HL-60 (cell line): Measurements from ENCODE around the gene TLK2.

Source experiments
- DNase-seq, 2 experiments: peaks; one replicate each; pipeline ENCODE4 v3.0.0-alpha.2; 2010 to 2020; ENCODE audit warnings: low read depth in 1 of 2, low spot score in 1 of 2
- H3K27ac ChIP-seq: fragments of 250-450 bp; sonication (Bioruptor Pico); replicated peaks from 2 replicates; pipeline ENCODE4 v1.5.1; 2020; ENCODE audit warnings: mild to moderate bottlenecking, moderate library complexity
- H3K27me3 ChIP-seq: fragments of 250-450 bp; sonication (Bioruptor Pico); 2 replicates; pipeline ENCODE4 v1.5.1; 2021; ENCODE audit warnings: mild to moderate bottlenecking, moderate library complexity; ENCODE audit not compliant: insufficient read depth, poor library complexity, severe bottlenecking
- H3K4me3 ChIP-seq: replicated peaks from 2 replicates; pipeline ENCODE4 v1.5.1; 2011; ENCODE audit warnings: mild to moderate bottlenecking, control low read depth, low read length; ENCODE audit not compliant: insufficient read depth
- CTCF ChIP-seq: IDR thresholded peaks from one replicate; pipeline ENCODE4 v1.5.1; 2011; ENCODE audit warnings: low read length, control low read depth, inconsistent platforms; ENCODE audit not compliant: insufficient read depth
- GABPA ChIP-seq: IDR thresholded peaks from 2 replicates; pipeline ENCODE4 v1.6.1; 2012; ENCODE audit warnings: low read depth
- POLR2AphosphoS5 ChIP-seq: IDR thresholded peaks from 2 replicates; pipeline ENCODE4 v1.6.1; 2012; ENCODE audit warnings: low read depth
- REST ChIP-seq: IDR thresholded peaks from 2 replicates; pipeline ENCODE4 v1.6.1; 2012; ENCODE audit warnings: low read depth; ENCODE audit not compliant: insufficient replicate concordance
- SPI1 ChIP-seq: IDR thresholded peaks from 2 replicates; pipeline ENCODE4 v1.6.1; 2012; ENCODE audit warnings: low read depth, mild to moderate bottlenecking, borderline replicate concordance

The TLK2 gene

GRCh38 chr17:62578757-62579487, 100.3 kb downstream of the TLK2 start:
- TF ChIP-seq REST = no peak
- TF ChIP-seq SPI1 = no peak
- TF ChIP-seq CTCF = no peak
- no peak for TF ChIP-seq GABPA
- no peak for TF ChIP-seq POLR2AphosphoS5
- H3K27me3 ChIP-seq = no peaks in the 10 kb centered on the region
- no peak for DNase-seq
- no peak overlapping the region for H3K27ac ChIP-seq
- no peak overlapping the region for H3K4me3 ChIP-seq

- TF ChIP-seq POLR2AphosphoS5 (no peak), SPI1 (no peak), REST (no peak), CTCF (no peak)
- H3K27me3 ChIP-seq = no peaks in the 10 kb centered on the region
- no peak overlapping the region for H3K27ac ChIP-seq
- no peak overlapping the region for H3K4me3 ChIP-seq
- DNase-seq = no peak
Observed at GRCh38 chr17:62580947-62581346, 102.3 kb downstream of the TLK2 start.

- H3K27me3 ChIP-seq = no peaks in the 10 kb centered on the region
- H3K27ac ChIP-seq = no peak overlapping the region
- TF ChIP-seq CTCF (no peak), GABPA (no peak), POLR2AphosphoS5 (no peak), SPI1 (no peak), REST (no peak)
- no peak overlapping the region for H3K4me3 ChIP-seq
- no peak for DNase-seq
Observed at GRCh38 chr17:62581764-62582163, 103.1 kb downstream of the TLK2 start.
